ENCODE measurements around the gene TRAF2.
A peak's percentile ranks its signal among the peaks of the same experiment; 100 is the strongest.
"Not testable (repeated sequence)": the region's sequence is repeated elsewhere in the genome, so short reads cannot be mapped to it uniquely, and the experiment has no call there.

TRAF2 gene

GRCh38 chr9:136857581-136858412 is 28.5 kb upstream of the TRAF2 start:
- peak; percentile 38 for DNase-seq

- peak; percentile 44 for DNase-seq
These were observed 27.9 kb upstream of the TRAF2 start for GRCh38 chr9:136858452-136858843.

GRCh38 chr9:136858844-136859757 is 27.2 kb upstream of the TRAF2 start:
- peak; percentile 74 for DNase-seq

- DNase-seq = peak; percentile 33
These were observed 25.8 kb upstream of the TRAF2 start for GRCh38 chr9:136860529-136860928.

- peak; percentile 39 for DNase-seq
These were observed 25.1 kb upstream of the TRAF2 start for GRCh38 chr9:136860933-136861873.

- no peak for DNase-seq
These were observed 24.4 kb upstream of the TRAF2 start for GRCh38 chr9:136861874-136862457.

GRCh38 chr9:136862849-136863622 is 23.3 kb upstream of the TRAF2 start:
- peak; percentile 34 for DNase-seq

GRCh38 chr9:136863623-136864273 is 22.6 kb upstream of the TRAF2 start:
- no peak for DNase-seq

- DNase-seq = peak; percentile 33
These were observed 21.1 kb upstream of the TRAF2 start for GRCh38 chr9:136865041-136865767.

GRCh38 chr9:136865768-136866103 is 20.6 kb upstream of the TRAF2 start:
- DNase-seq = peak; percentile 46

- not testable (repeated sequence) for DNase-seq
These were observed 19.4 kb upstream of the TRAF2 start for GRCh38 chr9:136866898-136867421.

- DNase-seq = no peak
These were observed 18.8 kb upstream of the TRAF2 start for GRCh38 chr9:136867480-136867879.

- peak; percentile 36 for DNase-seq
These were observed 18.4 kb upstream of the TRAF2 start for GRCh38 chr9:136867917-136868316.

GRCh38 chr9:136868644-136869043 is 17.7 kb upstream of the TRAF2 start:
- peak; percentile 38 for DNase-seq

- DNase-seq = not testable (repeated sequence)
These were observed 16.7 kb upstream of the TRAF2 start for GRCh38 chr9:136869611-136870010.

- DNase-seq = no peak
These were observed 11.2 kb upstream of the TRAF2 start for GRCh38 chr9:136875155-136875554.

GRCh38 chr9:136876476-136876875 is 9.8 kb upstream of the TRAF2 start:
- no peak for DNase-seq

- no peak for DNase-seq
These were observed 5.7 kb upstream of the TRAF2 start for GRCh38 chr9:136880651-136881050.

GRCh38 chr9:136881691-136882108 is 4.6 kb upstream of the TRAF2 start:
- DNase-seq = no peak
